WTC11 (cell line): Measurements from ENCODE around the gene NOP9. TPM values are rescaled to one million over a fixed set of nuclear protein-coding genes. Genes with fewer than 3 reads are reported as not detected.

ENCODE experiments used
- ATAC-seq: fragments of 200-7000 bp; cut with Tn5 transposase; 2 replicates; pipeline ENCODE4 v1.10.0; 2021; ENCODE audit warnings: mild to moderate bottlenecking, moderate library complexity
- CTCF ChIA-PET: fragments of 300-600 bp; sonication (Branson Sonifier 250); formaldehyde crosslinking; loops from one replicate; lab custom pipeline; 2021; ENCODE audit warnings: antibody characterized with exemption; lab: Charles Lee
- POLR2A ChIA-PET: fragments of 350-600 bp; sonication (Branson Sonifier 250); formaldehyde crosslinking; loops from one replicate; lab custom pipeline; 2021; ENCODE audit warnings: antibody characterized with exemption; lab: Charles Lee
- DNase-seq: peaks from one replicate; pipeline ENCODE4 v3.0.0; 2021; ENCODE audit warnings: low spot score
- H3K27ac Mint-ChIP-seq: 2 replicates; pipeline ENCODE4 v1.8.0; 2021; ENCODE audit warnings: mixed read lengths
- H3K27me3 Mint-ChIP-seq: 2 replicates; pipeline ENCODE4 v1.8.0; 2021; ENCODE audit warnings: low read depth, mild to moderate bottlenecking, moderate library complexity, mixed read lengths
- H3K36me3 Mint-ChIP-seq: 2 replicates; pipeline ENCODE4 v1.8.0; 2021; ENCODE audit warnings: mixed read lengths
- H3K4me1 Mint-ChIP-seq: 2 replicates; pipeline ENCODE4 v1.8.0; 2022; ENCODE audit warnings: mixed read lengths
- H3K4me3 Mint-ChIP-seq: 2 replicates; pipeline ENCODE4 v1.8.0; 2021; ENCODE audit warnings: mild to moderate bottlenecking, moderate library complexity, mixed read lengths
- H3K9me3 Mint-ChIP-seq: 2 replicates; pipeline ENCODE4 v1.8.0; 2021; ENCODE audit warnings: mixed read lengths
- E2F1 ChIP-seq: sonication (generic); formaldehyde crosslinking; IDR thresholded peaks from 2 replicates; pipeline ENCODE4 v1.8.0; 2022; ENCODE audit warnings: mild to moderate bottlenecking, missing genetic modification reagents
- GTF2I ChIP-seq: fragments of 250-450 bp; sonication (Bioruptor Pico); conservative IDR thresholded peaks from 2 replicates; pipeline ENCODE4 v1.4.0; 2021; ENCODE audit warnings: mild to moderate bottlenecking
- JAZF1 ChIP-seq: fragments of 250-450 bp; sonication (Bioruptor Pico); IDR thresholded peaks from 2 replicates; pipeline ENCODE4 v1.9.0; 2021; ENCODE audit warnings: moderate library complexity, mild to moderate bottlenecking, inconsistent platforms
- KAT7 ChIP-seq: sonication (generic); formaldehyde crosslinking; IDR thresholded peaks from 2 replicates; pipeline ENCODE4 v1.8.1; 2023; ENCODE audit warnings: missing genetic modification reagents, mild to moderate bottlenecking, borderline replicate concordance
- MLX ChIP-seq: sonication (generic); formaldehyde crosslinking; IDR thresholded peaks from 2 replicates; pipeline ENCODE4 v1.8.1; 2023; ENCODE audit warnings: mild to moderate bottlenecking, missing genetic modification reagents, moderate library complexity
- NR2C2 ChIP-seq: sonication (generic); formaldehyde crosslinking; IDR thresholded peaks from 2 replicates; pipeline ENCODE4 v1.8.0; 2022; ENCODE audit warnings: mild to moderate bottlenecking, missing genetic modification reagents
- NR3C1 ChIP-seq: sonication (generic); formaldehyde crosslinking; conservative IDR thresholded peaks from 2 replicates; pipeline ENCODE4 v1.8.1; 2023; ENCODE audit warnings: low read depth, mild to moderate bottlenecking, missing genetic modification reagents
- PREB ChIP-seq: sonication (generic); formaldehyde crosslinking; IDR thresholded peaks from 2 replicates; pipeline ENCODE4 v1.8.1; 2022; ENCODE audit warnings: mild to moderate bottlenecking, missing genetic modification reagents, moderate library complexity, borderline replicate concordance
- TP53 ChIP-seq: sonication (generic); formaldehyde crosslinking; IDR thresholded peaks from 2 replicates; pipeline ENCODE4 v1.8.1; 2023; ENCODE audit warnings: mild to moderate bottlenecking, missing genetic modification reagents
- ZNF121 ChIP-seq: sonication (generic); formaldehyde crosslinking; IDR thresholded peaks from 2 replicates; pipeline ENCODE4 v1.8.0; 2023; ENCODE audit warnings: missing genetic modification reagents
- ZNF138 ChIP-seq: sonication (generic); formaldehyde crosslinking; conservative IDR thresholded peaks from 2 replicates; pipeline ENCODE4 v1.8.1; 2022; ENCODE audit warnings: mild to moderate bottlenecking, moderate library complexity, missing genetic modification reagents
- ZNF232 ChIP-seq: sonication (generic); formaldehyde crosslinking; IDR thresholded peaks from 2 replicates; pipeline ENCODE4 v1.8.0; 2022; ENCODE audit warnings: mild to moderate bottlenecking, missing genetic modification reagents
- ZNF281 ChIP-seq: sonication (generic); formaldehyde crosslinking; IDR thresholded peaks from 2 replicates; pipeline ENCODE4 v1.8.0; 2023; ENCODE audit warnings: mild to moderate bottlenecking, missing genetic modification reagents
- total RNA-seq: library from RNA; stranded (reverse); gene quantifications from 3 replicates; pipeline ENCODE4 v1.2.3, GENCODE V29; 2021
- TF ChIP-seq, protein P1 (sequence below): fragments of 250-450 bp; sonication (Bioruptor Pico); IDR thresholded peaks from 2 replicates; pipeline ENCODE4 v1.9.0; 2021; ENCODE audit warnings: mild to moderate bottlenecking
- TF ChIP-seq, protein P2 (sequence below): sonication (generic); formaldehyde crosslinking; IDR thresholded peaks from 2 replicates; pipeline ENCODE4 v1.8.0; 2022; ENCODE audit warnings: mild to moderate bottlenecking, missing genetic modification reagents

The NOP9 gene
- total RNA-seq, 1 experiment from 2014 or later = 44.4 TPM

- TF ChIP-seq MLX (CRISPR knock-in tag) (no peak), TP53 (CRISPR knock-in tag) (no peak), JAZF1 (CRISPR knock-in tag) (no peak), ZNF281 (no peak), ZNF121 (no peak), NR2C2 (no peak), PREB (CRISPR knock-in tag) (no peak)
These were observed 29.6 kb upstream of the NOP9 start (continued) for GRCh38 chr14:24269910-24270536.

- Mint-ChIP-seq H3K9me3 (no peaks in the 10 kb centered on the region), H3K36me3 (peaks cover 4% of the 10 kb centered on the region; the same call in 1 of the 2 replicates), H3K27me3 (no peaks in the 10 kb centered on the region), H3K27ac (peak overlapping the region; percentile 87), H3K4me3 (peak overlapping the region; percentile 72), H3K4me1 (peaks cover 16% of the 10 kb centered on the region)
- DNase-seq (no peak), ATAC-seq (peak; percentile 12)
- TF ChIP-seq GTF2I (CRISPR knock-in tag) (peak; percentile 64; the same call in 1 of the 2 replicates), KAT7 (CRISPR knock-in tag) (no peak)
- CTCF ChIA-PET = interaction anchor here (0.6 to 5.8 kb wide), 22 partner anchors 8 to 1275 kb away, joined by 3 to 77 read pairs (median 6); partner anchors contain the start of genes CHMP4A, CIDEB, DHRS1 and IRF9
- POLR2A ChIA-PET = interaction anchor here (0.5 to 1.5 kb wide), 12 partner anchors 8 to 143 kb away, joined by 3 to 20 read pairs (median 4); partner anchors contain the start of genes DHRS1, GMPR2, NEDD8 and NOP9
These were observed 29.0 kb upstream of the NOP9 start for GRCh38 chr14:24270537-24271133.

- peak; percentile 95 for DNase-seq
- peak; percentile 94 for ATAC-seq
- H3K27me3 Mint-ChIP-seq = no peaks in the 10 kb centered on the region
- peaks cover 16% of the 10 kb centered on the region for H3K4me1 Mint-ChIP-seq
- ChIA-PET POLR2A (interaction anchor here (0.5 to 1.5 kb wide), 16 partner anchors 9 to 144 kb away, joined by 3 to 20 read pairs (median 4); partner anchors contain the start of genes CHMP4A, DHRS1, GMPR2 and MDP1), CTCF (interaction anchor here (0.6 to 5.8 kb wide), 22 partner anchors 9 to 1276 kb away, joined by 3 to 77 read pairs (median 6); partner anchors contain the start of genes CHMP4A, CIDEB, DHRS1 and IRF9)
- H3K4me3 Mint-ChIP-seq = peak within 1 kb of the TSS; percentile 72
- peaks cover 4% of the 10 kb centered on the region; the same call in 1 of the 2 replicates for H3K36me3 Mint-ChIP-seq
- H3K9me3 Mint-ChIP-seq = no peaks in the 10 kb centered on the region
- peak within 1 kb of the TSS; percentile 87 for H3K27ac Mint-ChIP-seq
- TF ChIP-seq, protein P1, sequence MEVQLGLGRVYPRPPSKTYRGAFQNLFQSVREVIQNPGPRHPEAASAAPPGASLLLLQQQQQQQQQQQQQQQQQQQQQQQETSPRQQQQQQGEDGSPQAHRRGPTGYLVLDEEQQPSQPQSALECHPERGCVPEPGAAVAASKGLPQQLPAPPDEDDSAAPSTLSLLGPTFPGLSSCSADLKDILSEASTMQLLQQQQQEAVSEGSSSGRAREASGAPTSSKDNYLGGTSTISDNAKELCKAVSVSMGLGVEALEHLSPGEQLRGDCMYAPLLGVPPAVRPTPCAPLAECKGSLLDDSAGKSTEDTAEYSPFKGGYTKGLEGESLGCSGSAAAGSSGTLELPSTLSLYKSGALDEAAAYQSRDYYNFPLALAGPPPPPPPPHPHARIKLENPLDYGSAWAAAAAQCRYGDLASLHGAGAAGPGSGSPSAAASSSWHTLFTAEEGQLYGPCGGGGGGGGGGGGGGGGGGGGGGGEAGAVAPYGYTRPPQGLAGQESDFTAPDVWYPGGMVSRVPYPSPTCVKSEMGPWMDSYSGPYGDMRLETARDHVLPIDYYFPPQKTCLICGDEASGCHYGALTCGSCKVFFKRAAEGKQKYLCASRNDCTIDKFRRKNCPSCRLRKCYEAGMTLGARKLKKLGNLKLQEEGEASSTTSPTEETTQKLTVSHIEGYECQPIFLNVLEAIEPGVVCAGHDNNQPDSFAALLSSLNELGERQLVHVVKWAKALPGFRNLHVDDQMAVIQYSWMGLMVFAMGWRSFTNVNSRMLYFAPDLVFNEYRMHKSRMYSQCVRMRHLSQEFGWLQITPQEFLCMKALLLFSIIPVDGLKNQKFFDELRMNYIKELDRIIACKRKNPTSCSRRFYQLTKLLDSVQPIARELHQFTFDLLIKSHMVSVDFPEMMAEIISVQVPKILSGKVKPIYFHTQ (CRISPR knock-in tag) = no peak
- TF ChIP-seq, protein P2, sequence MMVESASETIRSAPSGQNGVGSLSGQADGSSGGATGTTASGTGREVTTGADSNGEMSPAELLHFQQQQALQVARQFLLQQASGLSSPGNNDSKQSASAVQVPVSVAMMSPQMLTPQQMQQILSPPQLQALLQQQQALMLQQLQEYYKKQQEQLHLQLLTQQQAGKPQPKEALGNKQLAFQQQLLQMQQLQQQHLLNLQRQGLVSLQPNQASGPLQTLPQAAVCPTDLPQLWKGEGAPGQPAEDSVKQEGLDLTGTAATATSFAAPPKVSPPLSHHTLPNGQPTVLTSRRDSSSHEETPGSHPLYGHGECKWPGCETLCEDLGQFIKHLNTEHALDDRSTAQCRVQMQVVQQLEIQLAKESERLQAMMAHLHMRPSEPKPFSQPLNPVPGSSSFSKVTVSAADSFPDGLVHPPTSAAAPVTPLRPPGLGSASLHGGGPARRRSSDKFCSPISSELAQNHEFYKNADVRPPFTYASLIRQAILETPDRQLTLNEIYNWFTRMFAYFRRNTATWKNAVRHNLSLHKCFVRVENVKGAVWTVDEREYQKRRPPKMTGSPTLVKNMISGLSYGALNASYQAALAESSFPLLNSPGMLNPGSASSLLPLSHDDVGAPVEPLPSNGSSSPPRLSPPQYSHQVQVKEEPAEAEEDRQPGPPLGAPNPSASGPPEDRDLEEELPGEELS (CRISPR knock-in tag) = peak; percentile 81; the same call in 1 of the 2 replicates
- TF ChIP-seq ZNF232 (CRISPR knock-in tag) (peak; percentile 78; the same call in 1 of the 2 replicates), NR3C1 (CRISPR knock-in tag) (no peak), E2F1 (CRISPR knock-in tag) (no peak), MLX (CRISPR knock-in tag) (no peak), ZNF138 (CRISPR knock-in tag) (no peak)
These were observed 28.4 kb upstream of the NOP9 start, which contains the start of gene RABGGTA for GRCh38 chr14:24271134-24271833. TSS of gene RABGGTA (minus strand) at chr14:24271597. CDS start at chr14:24271115, 482 bp downstream.
